ENCODE data around the gene LEFTY2.
"Not testable (repeated sequence)": the region's sequence is repeated elsewhere in the genome, so short reads cannot be mapped to it uniquely, and the experiment has no call there.

DNA sequence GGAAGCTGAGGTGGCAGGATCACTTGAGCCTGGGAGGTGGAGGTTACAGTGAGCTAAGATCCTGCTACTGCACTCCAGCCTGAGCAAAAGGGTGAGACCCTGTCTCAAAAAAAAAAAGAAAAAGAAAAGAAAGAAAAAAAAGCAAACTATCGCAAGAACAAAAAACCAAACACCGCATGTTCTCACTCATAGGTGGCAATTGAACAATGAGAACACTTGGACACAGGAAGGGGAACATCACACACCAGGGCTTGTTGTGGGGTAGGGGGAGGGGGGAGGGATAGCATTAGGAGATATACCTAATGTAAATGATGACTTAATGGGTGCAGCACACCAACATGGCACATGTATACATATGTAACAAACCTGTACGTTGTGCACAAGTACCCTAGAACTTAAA is 11.6 kb downstream of the LEFTY2 start:
- TF ChIP-seq POLR2A (IDR thresholded peaks at IDR 0.05) = not testable (repeated sequence)
- TF ChIP-seq, protein P1, sequence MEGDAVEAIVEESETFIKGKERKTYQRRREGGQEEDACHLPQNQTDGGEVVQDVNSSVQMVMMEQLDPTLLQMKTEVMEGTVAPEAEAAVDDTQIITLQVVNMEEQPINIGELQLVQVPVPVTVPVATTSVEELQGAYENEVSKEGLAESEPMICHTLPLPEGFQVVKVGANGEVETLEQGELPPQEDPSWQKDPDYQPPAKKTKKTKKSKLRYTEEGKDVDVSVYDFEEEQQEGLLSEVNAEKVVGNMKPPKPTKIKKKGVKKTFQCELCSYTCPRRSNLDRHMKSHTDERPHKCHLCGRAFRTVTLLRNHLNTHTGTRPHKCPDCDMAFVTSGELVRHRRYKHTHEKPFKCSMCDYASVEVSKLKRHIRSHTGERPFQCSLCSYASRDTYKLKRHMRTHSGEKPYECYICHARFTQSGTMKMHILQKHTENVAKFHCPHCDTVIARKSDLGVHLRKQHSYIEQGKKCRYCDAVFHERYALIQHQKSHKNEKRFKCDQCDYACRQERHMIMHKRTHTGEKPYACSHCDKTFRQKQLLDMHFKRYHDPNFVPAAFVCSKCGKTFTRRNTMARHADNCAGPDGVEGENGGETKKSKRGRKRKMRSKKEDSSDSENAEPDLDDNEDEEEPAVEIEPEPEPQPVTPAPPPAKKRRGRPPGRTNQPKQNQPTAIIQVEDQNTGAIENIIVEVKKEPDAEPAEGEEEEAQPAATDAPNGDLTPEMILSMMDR (IDR thresholded peaks at IDR 0.05) = not testable (repeated sequence)
